Endodermal cell (in vitro differentiated cells): ENCODE measurements around the gene PDE4D. TPM values are rescaled to one million over a fixed set of nuclear protein-coding genes. Genes with fewer than 3 reads are reported as not detected.

ENCODE experiments used
- DNase-seq: peaks from one replicate; pipeline ENCODE4 v3.0.0-alpha.2; 2017
- H3K27ac ChIP-seq: 2 replicates; pipeline ENCODE4 v1.5.1; 2013; ENCODE audit warnings: mild to moderate bottlenecking, low read depth, low read length, moderate library complexity
- H3K27me3 ChIP-seq: 2 replicates; pipeline ENCODE4 v1.6.1; 2013; ENCODE audit warnings: mild to moderate bottlenecking, low read length, moderate library complexity; ENCODE audit not compliant: insufficient read depth, control insufficient read depth, poor library complexity, severe bottlenecking
- H3K36me3 ChIP-seq: 2 replicates; pipeline ENCODE4 v1.7.0; 2013; ENCODE audit warnings: mild to moderate bottlenecking, low read length, moderate library complexity; ENCODE audit not compliant: control insufficient read depth, insufficient read depth
- H3K4me1 ChIP-seq: one replicate; pipeline ENCODE4 v1.7.0; 2013; ENCODE audit warnings: low read length; ENCODE audit not compliant: control insufficient read depth, insufficient read depth
- H3K4me3 ChIP-seq: 2 replicates; pipeline ENCODE4 v1.5.1; 2013; ENCODE audit warnings: mild to moderate bottlenecking, low read length, moderate library complexity
- H3K9ac ChIP-seq: 2 replicates; pipeline ENCODE4 v1.6.1; 2013; ENCODE audit warnings: mild to moderate bottlenecking, low read length, moderate library complexity; ENCODE audit not compliant: poor library complexity, severe bottlenecking; ENCODE audit errors: extremely low read depth
- H3K9me3 ChIP-seq: 2 replicates; pipeline ENCODE4 v1.6.1; 2013; ENCODE audit warnings: mild to moderate bottlenecking, low read length, moderate library complexity; ENCODE audit not compliant: control insufficient read depth
- H3K27ac Mint-ChIP-seq: 2 replicates; pipeline ENCODE4 v1.8.0; 2020; ENCODE audit warnings: mixed read lengths
- H3K27me3 Mint-ChIP-seq: 2 replicates; pipeline ENCODE4 v1.8.0; 2021; ENCODE audit warnings: mild to moderate bottlenecking, mixed read lengths; ENCODE audit not compliant: insufficient read depth
- H3K36me3 Mint-ChIP-seq: 2 replicates; pipeline ENCODE4 v1.8.0; 2020; ENCODE audit warnings: low read depth, mixed read lengths
- H3K4me1 Mint-ChIP-seq: 2 replicates; pipeline ENCODE4 v1.8.0; 2020; ENCODE audit warnings: mixed read lengths
- H3K4me3 Mint-ChIP-seq: 2 replicates; pipeline ENCODE4 v1.8.0; 2020; ENCODE audit warnings: mild to moderate bottlenecking, moderate library complexity, mixed read lengths
- H3K9me3 Mint-ChIP-seq: 2 replicates; pipeline ENCODE4 v1.8.0; 2020; ENCODE audit warnings: mild to moderate bottlenecking, mixed read lengths
- CTCF ChIP-seq: fragments of 200-600 bp; sonication (generic); conservative IDR thresholded peaks from 2 replicates; pipeline ENCODE4 v1.5.0; 2021; ENCODE audit warnings: antibody characterized with exemption, mild to moderate bottlenecking
- WGBS, 2 experiments: methylation state at CpG; one replicate each; pipeline versions ENCODE4 v1.1.5 to v1.1.7; 2013; ENCODE audit warnings: missing lambda C conversion rate in 2 of 2, mixed read lengths in 1 of 2; ENCODE audit not compliant: insufficient coverage in 1 of 2, insufficient read length in 1 of 2; 5-methylcytosine and 5-hydroxymethylcytosine counted together
- total RNA-seq, 2 donors: library from RNA; stranded (reverse); fragmentation: NEBNext Ultra II Directional in 1 of 2; extraction: Animal tissue kit (Norgen Biotek cat#: 25700) in 1 of 2; gene quantifications; 2 replicates in 1 of 2; 3 replicates in 1 of 2; pipeline ENCODE4 v1.2.1, GENCODE V29; 2021

The PDE4D gene
- total RNA-seq, 2 donors from 2014 or later = 9.2 to 11.4 TPM

- H3K27ac ChIP-seq = no peak overlapping the region
- no peak overlapping the region for H3K9ac ChIP-seq
- H3K4me3 ChIP-seq = no peak overlapping the region
- H3K4me1 Mint-ChIP-seq = no peaks in the 10 kb centered on the region
- H3K4me1 ChIP-seq = no peaks in the 10 kb centered on the region
- no peaks in the 10 kb centered on the region for H3K36me3 ChIP-seq
- no peak overlapping the region for H3K4me3 Mint-ChIP-seq
- H3K27me3 Mint-ChIP-seq = no peaks in the 10 kb centered on the region
- WGBS, 2 experiments = 72 to 100% methylated on average over 2 to 4 of the region's 4 CpGs
- DNase-seq = no peak
- TF ChIP-seq CTCF = no peak
- H3K9me3 ChIP-seq = no peaks in the 10 kb centered on the region
- H3K9me3 Mint-ChIP-seq = peaks cover 5% of the 10 kb centered on the region
- no peak overlapping the region for H3K27ac Mint-ChIP-seq
- H3K36me3 Mint-ChIP-seq = peaks cover 2% of the 10 kb centered on the region
- H3K27me3 ChIP-seq = no peaks in the 10 kb centered on the region
Observed at GRCh38 chr5:59197911-59198310, 695.6 kb downstream of the PDE4D start.

- 90 to 100% methylated on average over 1 to 3 of the region's 3 CpGs for WGBS, 2 experiments
- Mint-ChIP-seq H3K9me3 (no peaks in the 10 kb centered on the region), H3K4me3 (no peak overlapping the region), H3K36me3 (no peaks in the 10 kb centered on the region), H3K4me1 (peaks cover 5% of the 10 kb centered on the region), H3K27me3 (no peaks in the 10 kb centered on the region), H3K27ac (no peak overlapping the region)
- H3K4me1 ChIP-seq = no peaks in the 10 kb centered on the region
- no peak for TF ChIP-seq CTCF
- H3K9me3 ChIP-seq = no peaks in the 10 kb centered on the region
- no peak overlapping the region for H3K9ac ChIP-seq
- H3K27me3 ChIP-seq = no peaks in the 10 kb centered on the region
- no peak overlapping the region for H3K4me3 ChIP-seq
- H3K36me3 ChIP-seq = no peaks in the 10 kb centered on the region
- DNase-seq = no peak
- no peak overlapping the region for H3K27ac ChIP-seq
Observed at GRCh38 chr5:59193616-59194319, 699.8 kb downstream of the PDE4D start.

- Mint-ChIP-seq H3K9me3 (no peaks in the 10 kb centered on the region), H3K4me1 (peaks cover 5% of the 10 kb centered on the region), H3K27ac (no peak overlapping the region), H3K27me3 (no peaks in the 10 kb centered on the region), H3K4me3 (no peak overlapping the region), H3K36me3 (no peaks in the 10 kb centered on the region)
- Histone ChIP-seq H3K4me3 (no peak overlapping the region), H3K27ac (no peak overlapping the region), H3K36me3 (no peaks in the 10 kb centered on the region), H3K9ac (no peak overlapping the region), H3K9me3 (no peaks in the 10 kb centered on the region), H3K4me1 (no peaks in the 10 kb centered on the region), H3K27me3 (no peaks in the 10 kb centered on the region)
- 100% methylated on average over 1 of the region's 1 CpG; no CpG with 5 or more reads in 1 of the 2 experiments for WGBS, 2 experiments
- DNase-seq = no peak
- TF ChIP-seq CTCF = no peak
Observed at GRCh38 chr5:59190746-59191145, 702.8 kb downstream of the PDE4D start.
